HG03108 (cell line): ENCODE measurements around the gene OR4D10.
"Not testable (repeated sequence)": the region's sequence is repeated elsewhere in the genome, so short reads cannot be mapped to it uniquely, and the experiment has no call there.

Source experiments
- ATAC-seq: cut with Tn5 transposase; IDR thresholded peaks from one replicate; pipeline ENCODE4 v1.9.1; 2021; ENCODE audit warnings: moderate library complexity; ENCODE audit not compliant: unreplicated experiment

OR4D10 gene

GRCh38 chr11:59473015-59473414, at the start of gene OR4D10:
TSS of gene OR4D10 (plus strand) at chr11:59473315. CDS start at chr11:59477430, 4,115 bp downstream.
- no peak for ATAC-seq

DNA sequence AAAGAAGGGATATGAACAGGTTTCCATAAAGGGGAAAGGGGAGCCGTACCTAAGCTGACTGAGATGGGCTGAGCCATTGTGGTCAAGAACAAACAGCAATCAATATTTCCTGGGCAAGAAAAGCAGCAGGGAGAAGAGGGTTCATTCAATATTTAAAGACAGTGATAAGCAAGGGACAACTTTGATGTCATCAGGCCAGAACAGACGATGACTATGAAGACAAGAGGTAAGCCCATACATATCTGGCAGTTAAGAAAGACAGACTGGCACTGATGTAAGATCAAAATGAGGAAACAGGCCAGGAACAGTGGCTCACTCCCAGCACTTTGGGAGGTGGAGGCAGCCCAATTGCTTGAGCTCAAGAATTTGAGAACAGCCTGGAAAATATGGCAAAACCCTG, 49.3 kb upstream of the OR4D10 start:
- ATAC-seq, result no peak

GRCh38 chr11:59425131-59425530, 48.0 kb upstream of the OR4D10 start:
- no peak for ATAC-seq

GRCh38 chr11:59426361-59427067, 46.6 kb upstream of the OR4D10 start, which contains the start of gene OR5A2:
TSS of gene OR5A2 (minus strand) at chr11:59426413. CDS start at chr11:59422953, 3,460 bp downstream.
- ATAC-seq, result no peak

DNA sequence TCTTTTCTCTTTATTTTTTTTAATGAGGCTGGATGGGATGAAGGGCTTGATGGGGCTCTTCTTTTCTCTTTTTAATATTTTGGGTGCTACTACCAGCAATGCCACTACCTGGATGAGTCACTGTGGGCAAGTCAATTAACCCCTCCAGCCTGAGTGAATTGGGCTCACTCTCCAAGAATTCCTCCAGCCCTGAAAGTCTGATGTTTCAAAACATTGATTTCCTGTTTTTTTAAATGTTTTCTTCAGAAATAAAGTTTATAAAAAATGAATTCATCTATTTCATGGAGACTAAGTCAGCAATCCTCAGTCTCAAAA, 46.1 kb upstream of the OR4D10 start:
- no peak for ATAC-seq

DNA sequence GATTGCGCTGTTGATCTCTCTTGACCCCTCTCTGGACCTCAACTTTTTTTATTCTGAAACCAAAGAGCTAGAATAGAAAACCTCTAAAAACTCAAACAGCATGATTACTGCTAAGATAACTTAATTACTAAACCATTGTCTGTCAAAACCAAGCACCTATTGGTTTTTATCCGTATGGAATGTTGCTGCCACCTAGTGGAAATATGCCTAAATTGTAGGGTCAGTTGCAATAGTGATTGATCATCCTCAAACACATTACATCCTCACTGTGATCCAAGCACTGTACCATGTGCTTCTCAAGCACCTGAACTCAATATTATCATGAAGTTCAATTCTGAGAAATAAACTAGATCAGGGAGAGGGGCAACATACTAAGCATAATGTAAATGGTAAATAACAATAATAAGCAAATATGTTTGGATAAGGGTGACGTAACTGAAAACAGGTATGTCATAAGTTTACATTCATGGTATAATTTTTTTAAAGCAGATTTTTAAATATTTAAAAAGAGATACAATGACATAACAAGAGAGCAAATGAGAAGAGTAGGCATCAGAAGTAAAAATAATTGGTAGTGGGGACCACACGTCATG, 43.1 kb upstream of the OR4D10 start:
- ATAC-seq, result peak; percentile 72

GRCh38 chr11:59436169-59436568, 36.9 kb upstream of the OR4D10 start, which contains the start of gene OR5A1:
TSS of gene OR5A1 (plus strand) at chr11:59436469. CDS start at chr11:59443169, 6,700 bp downstream.
- no peak for ATAC-seq

- ATAC-seq, result no peak
Observed at GRCh38 chr11:59437770-59438169, 35.3 kb upstream of the OR4D10 start.

GRCh38 chr11:59445624-59446023, 27.5 kb upstream of the OR4D10 start:
- ATAC-seq, result not testable (repeated sequence)

- ATAC-seq, result no peak
Observed at GRCh38 chr11:59448484-59448883, 24.6 kb upstream of the OR4D10 start.

DNA sequence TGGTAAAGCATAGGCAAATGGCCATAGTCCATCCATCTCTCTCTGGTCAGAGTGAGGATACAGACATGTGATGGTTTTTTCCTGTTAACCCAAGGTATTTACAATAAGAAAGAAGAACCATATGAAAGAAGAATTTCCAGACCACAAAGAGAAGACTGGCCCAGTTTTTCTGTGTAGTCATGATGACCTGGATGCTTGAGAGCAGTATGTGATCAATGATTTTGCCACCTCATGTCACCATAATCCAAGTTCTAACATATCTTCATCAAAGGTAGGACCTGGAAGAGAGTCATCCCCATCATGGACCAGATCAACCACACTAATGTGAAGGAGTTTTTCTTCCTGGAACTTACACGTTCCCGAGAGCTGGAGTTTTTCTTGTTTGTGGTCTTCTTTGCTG, 16.5 kb upstream of the OR4D10 start, which contains the start of gene OR4D6:
Gene OR4D6 (plus strand): TSS at position 301 of the 400 bp plus-strand sequence. CDS start 0 bp downstream, at position 301.
- ATAC-seq, result no peak

- ATAC-seq, result no peak
Observed at GRCh38 chr11:59459916-59460315, 13.2 kb upstream of the OR4D10 start.

GRCh38 chr11:59463190-59463641, 9.9 kb upstream of the OR4D10 start:
- no peak for ATAC-seq

DNA sequence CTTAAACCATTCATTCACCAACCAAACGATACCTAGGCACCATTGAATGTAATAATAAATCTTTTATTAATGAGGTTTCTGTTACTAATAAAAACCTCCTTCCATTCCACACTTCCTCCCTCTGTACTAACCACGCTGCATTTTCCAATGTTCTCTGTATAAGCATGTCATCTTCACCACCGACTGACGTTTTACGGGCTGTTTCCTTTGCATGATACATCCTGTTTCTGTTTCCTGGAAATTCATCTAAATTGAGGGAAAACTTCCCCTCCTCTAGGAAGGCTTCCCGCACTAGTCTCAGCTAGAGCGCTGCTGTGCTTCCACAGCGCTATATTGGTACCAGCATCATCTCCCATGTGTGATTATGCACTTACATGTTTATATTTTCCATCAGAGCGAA, 2.1 kb downstream of the OR4D10 start:
- no peak for ATAC-seq

- ATAC-seq, result no peak
Observed at GRCh38 chr11:59479906-59480305, 6.8 kb downstream of the OR4D10 start.

DNA sequence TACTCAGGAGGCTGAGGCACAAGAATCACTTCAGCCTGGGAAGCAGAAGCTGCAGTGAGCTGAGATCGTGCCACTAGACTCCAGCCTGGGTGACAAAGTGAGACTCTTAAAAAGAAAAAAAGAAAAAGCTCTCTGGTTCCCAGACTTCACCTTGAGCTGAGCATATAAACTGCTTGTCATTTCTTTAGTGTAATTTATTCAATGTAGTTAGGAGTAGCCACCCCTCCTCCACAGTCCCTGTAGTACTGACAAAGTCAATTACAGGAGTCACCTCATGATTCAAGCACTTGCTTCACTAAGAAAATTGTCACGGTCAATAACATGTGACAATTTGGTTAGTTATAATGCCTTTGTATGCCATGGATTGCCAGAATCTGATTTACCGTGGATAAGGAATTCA, 7.2 kb downstream of the OR4D10 start:
- no peak for ATAC-seq

DNA sequence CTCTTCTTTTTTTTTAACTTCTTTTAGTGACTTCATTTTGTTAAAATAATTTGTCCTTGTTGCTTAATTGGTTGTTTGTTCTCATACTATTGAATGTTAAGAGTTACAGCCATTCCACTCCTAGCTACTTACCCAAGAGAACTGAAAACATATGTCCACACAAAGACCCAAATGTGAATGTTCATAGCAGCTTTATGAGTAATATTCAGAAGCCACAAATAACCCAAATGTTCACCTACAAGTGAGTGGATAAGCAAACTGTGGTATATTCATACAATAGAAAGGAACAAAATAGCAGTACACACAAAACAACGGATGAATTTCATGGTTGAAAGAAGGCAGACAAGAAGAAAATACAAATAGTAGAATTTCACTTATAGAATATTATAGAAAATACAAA, 28.8 kb downstream of the OR4D10 start:
- ATAC-seq, result no peak

- ATAC-seq, result no peak
Observed at GRCh38 chr11:59503276-59503675, 30.2 kb downstream of the OR4D10 start, which contains the start of gene OR4D11. TSS of gene OR4D11 (plus strand) at chr11:59503576. CDS start at chr11:59503576, 0 bp downstream.

DNA sequence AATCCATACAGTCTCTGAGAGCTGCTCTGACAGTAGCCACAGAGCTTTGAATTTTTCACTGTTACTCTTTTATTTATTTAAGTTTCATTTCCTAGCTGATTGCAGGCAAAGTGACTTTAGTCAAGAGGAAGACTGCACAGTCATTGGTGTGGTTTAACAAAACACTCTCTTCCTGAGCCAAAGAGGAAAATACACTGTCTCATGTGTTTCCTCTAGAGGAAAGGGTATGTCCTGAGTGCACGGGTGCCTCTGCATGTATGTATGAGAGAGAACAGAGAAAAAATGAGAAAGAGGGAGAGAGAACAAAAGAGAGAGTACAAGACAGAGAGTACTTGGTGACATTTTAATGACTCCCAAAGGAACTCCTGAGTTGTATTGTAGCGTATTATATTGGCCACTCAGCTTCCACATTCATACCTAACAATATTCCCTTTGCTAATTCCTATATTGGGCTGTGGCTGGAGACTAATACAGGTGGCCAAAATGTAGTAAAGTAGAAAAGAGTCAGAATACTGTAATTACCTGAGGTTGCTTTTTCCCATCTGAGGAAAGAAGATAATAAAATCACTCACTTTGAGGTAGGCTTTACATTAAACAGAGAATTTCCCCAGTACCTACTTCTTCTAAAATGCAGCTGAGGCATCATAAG, 38.0 kb downstream of the OR4D10 start, which contains the start of gene OR4D9:
Gene OR4D9 (plus strand): TSS at position 599 of the 649 bp plus-strand sequence. CDS start 3,374 bp downstream, outside the sequence.
- no peak for ATAC-seq

DNA sequence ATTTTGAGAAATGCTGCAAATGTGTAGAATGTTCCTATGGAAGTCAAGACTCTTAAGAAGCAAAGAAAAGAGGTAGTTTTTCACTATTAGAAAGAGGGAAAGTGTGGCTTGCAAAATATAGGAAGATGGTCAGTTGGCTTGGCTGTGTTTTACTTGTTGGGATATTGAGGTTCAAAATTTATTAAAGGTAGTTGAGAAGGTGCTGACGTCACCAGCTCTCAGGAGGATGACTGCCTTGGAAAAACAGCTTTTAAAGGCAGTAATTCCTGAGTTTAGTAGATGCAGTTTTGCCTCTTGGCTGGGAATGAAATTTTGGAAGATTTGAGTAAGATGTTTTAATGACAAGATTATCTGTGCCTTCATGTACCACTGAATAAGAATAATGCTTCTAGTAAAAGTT, 38.6 kb downstream of the OR4D10 start:
- ATAC-seq, result no peak

- not testable (repeated sequence) for ATAC-seq
Observed at GRCh38 chr11:59520139-59520538, 47.0 kb downstream of the OR4D10 start.

DNA sequence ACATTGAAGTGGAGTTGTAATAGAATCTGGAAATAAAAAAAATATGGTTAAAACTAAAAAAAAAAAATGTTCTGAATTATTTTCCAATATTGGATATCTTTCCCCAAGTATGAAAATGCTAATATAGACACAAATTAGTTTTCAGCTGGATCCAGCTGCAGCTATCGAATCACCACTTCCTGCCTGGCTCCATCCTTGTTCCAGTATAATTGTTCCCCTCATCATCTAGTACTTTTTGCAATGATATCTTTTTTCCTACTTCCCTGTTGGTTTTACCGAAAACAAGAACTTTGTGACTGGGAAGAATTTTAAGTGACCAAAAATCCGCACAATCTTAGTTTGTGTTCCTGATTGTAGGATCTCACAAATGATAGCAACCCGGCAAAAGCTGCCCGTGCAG, 47.6 kb downstream of the OR4D10 start:
- ATAC-seq, result no peak
